Right forelimb (tissue), 1 donor: Measurements from ENCODE around the gene GJC1.
A peak's percentile ranks its signal among the peaks of the same experiment; 100 is the strongest.

Source experiments
- DNase-seq: peaks from one replicate; pipeline ENCODE4 v3.0.0-alpha.2; 2018

Gene GJC1

GRCh38 chr17:44829523-44830358, at the start of gene GJC1:
TSS of gene GJC1 (minus strand) at chr17:44830287. CDS start at chr17:44805817, 24,470 bp downstream.
- DNase-seq, result peak; percentile 76

- no peak for DNase-seq
Observed at GRCh38 chr17:44879376-44879775, 49.3 kb upstream of the GJC1 start.

GRCh38 chr17:44878627-44879221, 48.6 kb upstream of the GJC1 start:
- DNase-seq, result no peak

GRCh38 chr17:44877121-44877520, 47.0 kb upstream of the GJC1 start:
- DNase-seq, result no peak

GRCh38 chr17:44875761-44876160, 45.7 kb upstream of the GJC1 start:
- no peak for DNase-seq

- no peak for DNase-seq
Observed at GRCh38 chr17:44872131-44872768, 42.2 kb upstream of the GJC1 start.

GRCh38 chr17:44871556-44871955, 41.5 kb upstream of the GJC1 start:
- DNase-seq, result no peak

GRCh38 chr17:44867841-44868240, 37.8 kb upstream of the GJC1 start:
- DNase-seq, result no peak

GRCh38 chr17:44865931-44866330, 35.8 kb upstream of the GJC1 start:
- DNase-seq, result no peak

GRCh38 chr17:44865231-44865660, 35.2 kb upstream of the GJC1 start:
- DNase-seq, result peak; percentile 73

GRCh38 chr17:44864831-44865230, 34.7 kb upstream of the GJC1 start:
- no peak for DNase-seq

- DNase-seq, result no peak
Observed at GRCh38 chr17:44863061-44863918, 33.2 kb upstream of the GJC1 start.

GRCh38 chr17:44862278-44862914, 32.3 kb upstream of the GJC1 start:
- DNase-seq, result no peak

- DNase-seq, result no peak
Observed at GRCh38 chr17:44859701-44860100, 29.6 kb upstream of the GJC1 start.

- no peak for DNase-seq
Observed at GRCh38 chr17:44854192-44854591, 24.1 kb upstream of the GJC1 start.

GRCh38 chr17:44850612-44851011, 20.5 kb upstream of the GJC1 start:
- no peak for DNase-seq

GRCh38 chr17:44850025-44850424, 19.9 kb upstream of the GJC1 start:
- no peak for DNase-seq

- DNase-seq, result no peak
Observed at GRCh38 chr17:44848961-44849489, 18.9 kb upstream of the GJC1 start.

- no peak for DNase-seq
Observed at GRCh38 chr17:44848257-44848795, 18.2 kb upstream of the GJC1 start.

- DNase-seq, result no peak
Observed at GRCh38 chr17:44847586-44847985, 17.5 kb upstream of the GJC1 start, which contains the start of gene HIGD1B. TSS of gene HIGD1B (plus strand) at chr17:44847883. CDS start at chr17:44848153, 270 bp downstream.

GRCh38 chr17:44846206-44846605, 16.1 kb upstream of the GJC1 start:
- no peak for DNase-seq

GRCh38 chr17:44844390-44844830, 14.3 kb upstream of the GJC1 start:
- no peak for DNase-seq
